GM21529 (cell line): Measurements from ENCODE around the gene CLCNKB.

ENCODE experiments used
- ATAC-seq: cut with Tn5 transposase; IDR thresholded peaks from one replicate; pipeline ENCODE4 v1.9.1; 2021; ENCODE audit not compliant: unreplicated experiment

The CLCNKB gene

DNA sequence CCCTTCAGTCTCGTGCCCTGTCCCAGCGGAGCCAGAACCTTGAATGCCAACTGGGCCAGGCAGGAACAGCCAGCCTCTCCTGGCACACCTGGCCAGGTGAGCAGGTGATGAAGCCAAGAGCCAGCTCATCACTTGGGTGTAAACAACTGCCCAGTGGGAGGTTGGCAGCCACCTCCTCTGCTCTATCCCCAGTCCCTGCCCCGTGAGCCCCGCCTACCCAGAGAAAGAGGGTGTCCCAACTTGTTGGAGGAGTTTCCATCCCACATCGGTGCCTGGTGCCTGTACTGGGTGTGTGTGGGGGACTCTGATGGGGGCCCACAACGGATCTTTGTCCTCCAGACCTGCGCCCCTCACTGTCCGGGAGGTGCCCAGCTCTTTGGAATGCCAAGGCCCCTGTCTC lies 47.7 kb downstream of the CLCNKB start:
- ATAC-seq = no peak

DNA sequence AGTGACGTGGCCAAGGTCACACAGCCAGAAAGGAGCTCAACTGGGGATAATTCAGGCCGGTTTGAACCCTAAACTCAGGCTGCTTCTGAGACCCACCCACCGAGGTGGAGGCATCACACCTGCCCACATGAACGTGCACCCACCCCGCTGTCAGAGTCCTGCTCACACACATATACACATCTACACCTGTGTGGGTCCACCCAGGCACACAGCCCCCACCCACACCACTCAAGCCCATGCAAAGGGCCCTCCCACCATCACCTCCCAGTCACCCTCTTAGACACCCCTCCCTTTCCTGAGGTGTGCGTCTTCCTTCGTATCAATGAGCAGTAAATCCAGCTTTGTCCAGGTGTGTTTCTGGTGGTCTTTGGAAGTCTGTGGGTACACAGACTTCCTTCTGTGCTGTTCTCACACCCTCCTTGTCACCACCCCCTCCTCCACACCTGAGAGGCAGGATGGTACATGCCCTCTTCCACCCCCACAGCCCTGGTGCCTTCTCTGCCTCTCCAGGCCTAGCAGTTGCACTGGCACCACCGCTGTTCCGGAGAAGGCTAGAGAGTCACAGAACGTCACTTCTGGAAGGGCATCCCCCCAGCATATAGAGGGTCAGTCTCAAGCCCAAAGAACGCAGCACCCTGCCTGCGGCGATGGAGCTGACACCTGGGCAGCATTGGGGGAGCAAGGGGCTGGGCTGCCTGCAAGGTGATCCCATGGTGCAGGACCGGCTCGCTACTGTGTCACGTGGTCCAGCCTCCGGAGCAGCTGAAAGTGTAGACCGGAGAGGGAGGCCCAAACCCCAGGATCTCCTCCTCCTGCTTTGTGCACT lies 48.7 kb downstream of the CLCNKB start:
- ATAC-seq = no peak

DNA sequence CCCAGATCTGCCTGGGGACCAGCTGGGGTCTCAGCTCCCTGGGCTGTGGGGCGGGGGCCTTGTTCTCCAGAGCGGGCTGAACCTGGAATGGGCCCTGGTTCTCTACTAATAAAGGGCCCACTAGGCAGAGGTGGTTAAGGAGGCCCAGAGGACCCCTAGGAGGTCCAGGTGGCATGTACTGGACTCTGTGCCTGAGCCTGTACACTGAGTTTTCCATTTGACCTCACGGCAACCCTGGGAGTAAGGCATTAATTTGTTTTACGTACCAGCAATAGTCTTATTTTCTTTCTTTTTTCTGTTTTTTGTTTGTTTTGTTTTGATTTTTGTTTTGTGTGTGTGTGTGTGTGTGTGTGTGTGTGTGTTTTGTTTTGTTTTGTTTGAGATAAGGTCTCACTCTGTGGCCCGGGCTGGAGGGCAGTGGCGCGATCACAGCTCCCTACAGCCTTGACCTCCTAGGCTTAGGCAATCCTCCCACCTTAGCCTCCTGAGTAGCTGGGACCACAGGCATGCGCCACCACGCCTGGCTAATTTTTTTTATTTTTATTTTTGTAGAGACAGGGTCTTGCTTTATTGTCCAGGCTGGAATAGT lies 49.4 kb downstream of the CLCNKB start:
- no peak for ATAC-seq

DNA sequence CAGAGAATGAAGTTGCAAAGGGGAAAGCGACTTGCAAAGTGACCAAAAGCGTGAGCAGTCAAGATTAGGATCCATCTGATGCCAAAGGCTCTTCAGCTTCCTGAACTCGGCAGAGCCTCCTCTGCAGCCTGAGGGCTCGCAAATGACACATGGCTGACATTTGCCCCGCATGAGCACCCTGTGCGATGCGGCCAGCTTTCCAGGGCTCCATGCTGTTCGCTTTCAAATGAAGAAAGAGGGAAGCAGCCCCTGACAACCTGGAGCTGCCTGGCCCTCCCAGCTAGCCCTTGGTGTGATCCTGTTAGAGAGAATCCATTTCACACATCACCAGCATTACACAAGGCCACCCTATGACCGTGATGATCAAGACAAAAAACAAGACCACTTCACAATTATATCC lies 50.0 kb downstream of the CLCNKB start:
- no peak for ATAC-seq

DNA sequence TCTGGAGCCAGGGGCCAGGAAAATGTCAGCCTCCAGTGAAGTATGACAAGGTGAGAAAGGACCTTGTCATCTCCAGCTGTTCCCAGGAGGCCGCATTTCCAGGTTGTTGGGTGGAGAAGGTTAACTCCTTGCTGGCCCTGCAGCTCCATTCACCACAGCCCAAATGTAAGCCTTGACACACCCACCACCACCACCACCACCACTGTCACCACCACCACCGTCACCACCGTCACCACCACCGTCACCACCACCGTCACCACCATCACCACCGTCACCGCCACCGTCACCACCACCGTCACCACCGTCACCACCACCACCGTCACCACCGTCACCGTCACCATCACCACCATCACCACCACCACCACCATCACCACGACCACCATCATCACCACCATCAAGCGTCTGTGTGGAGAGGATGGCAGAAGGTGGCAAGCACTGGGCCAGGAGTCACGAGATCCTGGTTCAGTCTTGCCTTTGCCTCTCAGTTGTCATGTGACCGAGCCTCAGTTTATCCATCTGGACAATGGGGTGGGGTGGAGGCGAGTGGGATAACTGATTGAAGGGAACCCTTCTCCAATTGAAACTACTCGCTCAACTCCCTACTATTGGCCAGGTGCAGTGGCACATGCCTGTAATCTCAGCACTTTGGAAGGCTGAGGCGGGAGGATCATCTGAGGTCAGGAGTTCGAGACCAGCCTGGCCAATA lies 51.0 kb downstream of the CLCNKB start:
- ATAC-seq = no peak

DNA sequence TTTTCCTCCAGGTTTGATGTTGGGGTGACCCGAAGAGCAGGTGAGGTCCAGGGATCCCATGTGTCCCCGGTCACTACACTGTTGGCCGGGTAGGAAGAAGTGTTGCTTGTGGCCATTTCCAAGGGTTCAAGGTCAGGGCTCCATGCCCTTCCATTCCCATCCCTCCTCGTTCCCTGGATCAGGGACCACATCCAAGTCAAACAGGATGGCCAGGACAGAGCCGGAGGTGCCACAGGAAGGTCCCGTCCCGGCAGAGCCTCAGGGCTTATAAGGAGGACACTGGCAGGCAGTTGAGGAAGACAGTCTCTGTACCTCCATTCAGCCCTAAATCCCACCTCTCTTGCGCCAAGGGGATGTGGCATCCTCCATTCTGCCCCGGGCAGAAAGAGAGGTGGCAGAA lies 51.9 kb downstream of the CLCNKB start:
- ATAC-seq = no peak

- ATAC-seq = no peak
These were observed 55.8 kb downstream of the CLCNKB start for GRCh38 chr1:16099412-16099811.

DNA sequence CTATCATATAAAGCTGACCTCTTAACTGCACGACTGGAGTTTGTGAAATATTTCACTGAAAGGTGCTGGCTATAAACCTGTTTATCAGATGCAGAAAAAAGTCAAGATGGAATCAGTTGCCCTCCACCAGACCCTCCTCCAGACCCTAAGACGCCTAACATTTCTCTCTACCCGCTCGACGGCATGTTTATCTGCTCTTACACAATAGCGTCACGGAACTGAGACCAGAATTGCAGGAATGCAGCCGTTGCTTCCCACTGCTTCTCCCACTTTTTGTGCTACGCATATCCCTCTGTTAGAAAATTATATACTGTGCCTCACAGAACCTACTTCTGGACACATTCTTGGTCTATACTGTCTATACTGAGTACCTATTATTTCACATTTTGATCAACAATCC lies 58.0 kb downstream of the CLCNKB start:
- no peak for ATAC-seq
